ENCODE measurements around the gene CP.

DNA sequence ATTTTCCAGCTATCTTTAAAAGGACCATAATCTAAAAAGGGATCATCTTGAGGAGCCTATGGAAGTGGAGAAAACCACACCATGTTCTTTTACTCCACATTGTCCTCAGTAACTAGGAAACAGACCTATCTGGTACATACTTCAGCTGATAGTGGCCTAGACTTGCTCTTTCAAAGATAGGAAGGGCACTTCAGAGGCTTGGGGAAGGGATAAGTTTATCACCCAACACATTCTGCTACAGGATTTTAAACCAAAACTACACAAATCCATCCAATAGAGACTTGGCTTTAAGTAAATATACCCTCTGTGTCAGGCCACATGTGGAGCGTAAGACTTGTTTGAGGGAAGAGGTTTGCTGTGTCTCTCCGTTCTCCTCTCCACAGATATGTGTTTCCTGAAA, 35.4 kb downstream of the CP start:
- TF ChIP-seq CTCF (IDR thresholded peaks at IDR 0.05) (no peak), EZH2 (IDR thresholded peaks at IDR 0.05; ENCODE audit: borderline replicate concordance, insufficient read depth, low read depth, low read length, poor library complexity, severe bottlenecking) (no peak)

All from B cell (primary cell).